ENCODE results near the gene FGF14.

The FGF14 gene

DNA sequence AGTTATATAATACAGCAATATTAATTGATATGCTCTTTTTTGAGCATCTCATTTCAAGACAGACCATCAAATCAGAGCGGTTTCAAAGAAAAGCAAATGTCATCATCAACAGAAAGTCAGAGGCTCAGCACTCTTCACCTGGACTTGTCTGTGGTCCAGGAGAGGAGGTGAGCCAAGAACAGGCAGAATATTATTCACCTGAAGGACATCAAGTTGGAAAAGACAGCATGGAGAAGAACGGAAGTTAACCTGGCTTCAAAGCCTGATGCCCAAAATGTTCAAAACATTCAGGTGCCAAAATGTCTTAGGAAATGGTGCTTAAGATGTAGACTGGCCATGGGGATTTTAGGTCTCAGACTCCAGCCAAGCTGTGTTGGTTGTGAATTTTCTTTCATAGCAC, 40.7 kb downstream of the FGF14 start:
- DNase-seq: no peak

- no peak for DNase-seq
These were observed 42.6 kb downstream of the FGF14 start for GRCh38 chr13:102359264-102359663.

- DNase-seq: no peak
These were observed 46.6 kb downstream of the FGF14 start for GRCh38 chr13:102355251-102355650.

DNA sequence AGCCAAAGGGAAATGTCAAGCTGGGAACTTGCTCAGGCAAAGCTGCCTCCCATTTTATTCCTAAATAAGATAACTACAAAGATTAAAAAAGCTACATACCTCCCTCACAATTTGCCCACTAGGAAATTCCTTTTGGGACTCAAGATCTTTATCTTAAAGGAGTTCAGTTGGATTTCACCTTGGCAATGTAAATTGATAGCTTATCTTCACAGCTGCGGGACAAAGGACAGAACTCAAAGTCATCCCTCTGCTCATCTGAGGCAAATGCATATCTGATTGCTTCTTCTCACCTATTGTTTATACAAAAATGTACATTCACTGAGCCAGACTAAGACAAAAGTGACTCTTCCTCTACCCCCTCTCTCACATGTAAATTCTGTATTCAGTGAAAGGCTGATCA, 47.8 kb downstream of the FGF14 start:
- DNase-seq: no peak

DNA sequence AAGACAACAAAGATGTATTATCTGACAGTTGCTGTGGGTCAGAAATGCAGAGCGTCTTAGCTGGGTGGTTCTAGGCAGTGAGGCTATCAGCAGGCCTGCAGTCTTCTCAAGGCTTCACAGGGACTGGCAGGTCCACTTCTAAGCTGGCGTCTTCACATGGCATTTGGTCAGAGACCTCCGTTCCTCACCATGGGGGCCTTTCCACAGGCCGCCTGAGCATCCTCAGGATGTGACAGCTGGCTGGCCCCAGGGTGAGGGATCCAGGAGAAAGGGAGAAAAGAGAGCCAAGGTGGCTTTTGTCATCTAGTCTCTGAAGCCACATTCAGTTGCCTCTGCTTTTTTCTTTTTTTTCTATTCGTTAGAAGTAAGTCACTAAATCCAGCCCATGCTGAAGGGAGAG, 50.3 kb downstream of the FGF14 start:
- DNase-seq: no peak

DNA sequence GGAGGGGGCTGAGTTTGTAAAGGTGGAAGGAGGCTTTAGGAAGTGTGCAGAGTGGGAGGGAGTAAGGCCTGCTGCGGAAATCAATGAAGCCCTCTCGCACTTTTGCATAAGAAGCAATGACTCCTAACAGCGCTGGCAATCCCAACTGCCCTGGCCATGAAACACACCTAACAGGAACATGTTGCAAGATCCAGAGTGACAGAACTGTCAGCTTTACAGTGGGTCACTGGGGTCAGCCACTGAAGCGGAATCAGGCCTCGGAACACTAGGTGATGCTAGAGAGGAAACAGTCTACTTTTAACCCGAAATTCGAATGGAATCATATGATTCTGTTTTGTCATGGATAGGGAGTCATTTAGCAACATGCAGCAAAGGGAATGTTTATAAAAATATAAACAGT, 54.4 kb downstream of the FGF14 start:
- no peak for DNase-seq

DNA sequence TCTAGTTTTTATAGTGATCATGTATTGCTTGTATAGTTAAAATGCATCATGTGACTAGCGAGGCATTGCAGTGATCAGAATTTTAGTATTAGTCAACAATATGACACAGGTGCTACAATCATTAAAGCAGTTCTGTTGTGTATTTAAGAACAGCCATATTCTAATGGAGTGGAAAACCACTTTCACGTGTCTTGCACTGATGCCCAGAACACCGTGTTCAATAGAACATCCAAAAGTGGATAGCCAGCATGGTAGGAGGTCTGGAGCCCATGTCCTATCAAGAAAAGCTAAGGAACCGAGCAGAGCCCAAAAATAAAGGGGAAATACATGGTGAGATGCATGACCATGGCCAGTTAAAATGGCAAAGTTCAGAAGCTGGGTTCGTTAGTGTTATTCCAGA, 55.1 kb downstream of the FGF14 start:
- DNase-seq: no peak

DNA sequence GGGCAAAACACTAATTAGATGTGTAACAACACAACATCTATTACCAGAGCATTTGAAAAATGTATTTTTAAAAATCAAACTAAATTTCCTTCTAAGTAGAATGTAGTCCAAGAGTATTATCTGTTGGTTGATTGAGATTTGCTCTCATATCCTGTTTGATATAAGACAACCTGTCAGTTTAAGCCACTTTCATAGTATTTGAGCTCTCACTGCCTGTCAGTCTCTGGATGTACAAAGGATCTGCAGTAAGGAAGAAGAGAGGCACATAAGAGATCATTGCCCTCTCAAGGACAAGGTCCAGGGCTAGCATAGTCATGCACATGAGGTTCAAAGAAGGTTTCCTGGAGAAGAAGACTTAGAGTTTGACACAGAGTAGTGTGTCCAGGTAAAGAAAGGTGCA, 57.4 kb downstream of the FGF14 start:
- no peak for DNase-seq

GRCh38 chr13:102333320-102334198, 68.3 kb downstream of the FGF14 start:
- no peak for DNase-seq

DNA sequence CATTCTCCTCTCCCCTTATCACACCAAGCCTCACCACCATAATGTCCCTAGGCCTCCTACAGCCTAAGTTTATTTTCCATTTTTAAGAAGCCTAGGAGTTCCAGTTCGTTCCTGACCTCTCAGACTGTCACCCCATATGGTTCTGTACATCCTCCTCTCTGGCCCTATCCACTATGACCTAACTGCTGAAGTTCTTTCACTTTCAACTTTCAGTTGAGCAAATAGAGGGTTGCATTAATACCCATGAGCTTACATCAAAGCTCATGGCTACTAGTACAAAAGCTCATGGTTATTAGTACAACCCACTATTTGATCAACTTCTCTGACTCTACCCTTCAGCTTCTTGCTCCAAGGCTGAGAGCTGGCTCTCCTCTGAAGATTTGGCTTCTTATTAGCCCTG, 72.9 kb downstream of the FGF14 start:
- no peak for DNase-seq

- DNase-seq: no peak
These were observed 74.7 kb downstream of the FGF14 start for GRCh38 chr13:102327119-102327617.

DNA sequence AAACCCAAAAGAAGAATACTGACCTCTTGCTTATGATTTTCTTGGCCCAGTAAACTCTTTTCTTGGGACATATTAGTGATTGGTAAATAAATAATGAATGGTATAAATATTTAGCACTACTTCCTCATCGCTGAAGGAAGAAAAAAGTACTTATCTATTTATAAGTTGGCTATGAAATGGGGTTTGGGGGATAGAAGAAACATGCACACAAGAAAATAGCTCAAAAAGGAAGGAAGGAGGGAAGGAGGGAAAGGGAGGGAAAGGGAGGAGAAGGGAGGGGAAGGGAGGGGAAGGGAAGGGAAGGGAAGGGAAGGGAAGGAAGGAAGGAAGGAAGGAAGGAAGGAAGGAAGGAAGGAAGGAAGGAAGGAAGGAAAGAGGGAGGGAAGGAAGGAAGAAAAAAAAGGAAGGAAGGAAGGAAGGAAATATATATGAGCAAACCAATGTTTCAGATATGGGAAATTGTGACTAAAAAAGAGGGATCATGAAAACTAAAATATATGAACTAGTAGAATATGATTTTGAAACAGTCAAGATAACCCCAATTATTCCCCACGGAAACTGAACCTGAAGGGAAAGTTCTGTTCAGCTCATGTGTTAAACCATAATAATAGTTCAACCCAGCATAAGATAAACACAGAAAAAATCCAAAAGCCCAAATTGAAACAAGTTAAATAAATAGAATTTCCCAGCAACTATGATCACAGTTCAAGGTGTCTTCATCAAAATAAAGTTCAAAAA, 75.3 kb downstream of the FGF14 start:
- DNase-seq: no peak

- no peak for DNase-seq
These were observed 76.5 kb downstream of the FGF14 start for GRCh38 chr13:102325321-102325720.

GRCh38 chr13:102323505-102323904, 78.3 kb downstream of the FGF14 start:
- DNase-seq: no peak

- DNase-seq: no peak
These were observed 78.8 kb downstream of the FGF14 start for GRCh38 chr13:102323012-102323411.

GRCh38 chr13:102322211-102322610, 79.6 kb downstream of the FGF14 start:
- no peak for DNase-seq

GRCh38 chr13:102318233-102318632, 83.6 kb downstream of the FGF14 start:
- DNase-seq: no peak

DNA sequence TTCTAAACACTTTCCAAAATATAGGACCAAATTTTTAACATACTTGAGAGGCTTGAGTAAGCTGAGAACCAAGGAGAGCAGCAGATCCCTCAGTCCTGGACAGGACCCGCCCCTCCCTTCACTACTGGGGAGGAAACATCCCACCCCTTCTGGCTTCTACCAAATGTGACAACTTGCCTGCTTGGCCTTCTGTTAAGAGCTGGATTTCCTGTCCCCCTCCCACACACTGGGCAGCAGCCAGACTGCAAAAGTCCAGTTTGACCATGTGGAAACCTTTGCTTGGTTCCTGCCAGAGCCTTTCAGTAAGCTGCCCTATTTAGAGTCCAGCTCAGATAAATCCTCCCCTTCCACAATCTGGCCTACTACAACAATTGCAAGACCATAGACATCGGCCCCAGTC, 84.3 kb downstream of the FGF14 start:
- no peak for DNase-seq

DNA sequence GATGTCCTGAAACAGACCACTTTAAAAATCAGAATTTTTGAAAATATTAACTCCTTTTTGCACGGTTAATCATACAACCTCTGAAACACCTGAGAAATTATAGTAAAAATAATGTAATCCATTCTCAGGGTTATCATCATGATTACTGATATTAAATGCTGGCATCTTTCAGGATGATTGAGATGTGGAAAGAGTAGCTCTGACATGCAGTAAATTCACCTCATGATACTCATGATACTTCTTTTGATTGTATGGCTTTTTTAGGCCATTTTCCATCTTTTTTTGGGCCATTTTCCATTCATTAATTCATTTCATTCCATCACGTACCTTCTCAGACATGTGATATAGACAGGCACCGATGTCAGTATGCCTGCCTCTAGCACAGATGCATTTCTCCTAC, 85.1 kb downstream of the FGF14 start:
- no peak for DNase-seq

DNA sequence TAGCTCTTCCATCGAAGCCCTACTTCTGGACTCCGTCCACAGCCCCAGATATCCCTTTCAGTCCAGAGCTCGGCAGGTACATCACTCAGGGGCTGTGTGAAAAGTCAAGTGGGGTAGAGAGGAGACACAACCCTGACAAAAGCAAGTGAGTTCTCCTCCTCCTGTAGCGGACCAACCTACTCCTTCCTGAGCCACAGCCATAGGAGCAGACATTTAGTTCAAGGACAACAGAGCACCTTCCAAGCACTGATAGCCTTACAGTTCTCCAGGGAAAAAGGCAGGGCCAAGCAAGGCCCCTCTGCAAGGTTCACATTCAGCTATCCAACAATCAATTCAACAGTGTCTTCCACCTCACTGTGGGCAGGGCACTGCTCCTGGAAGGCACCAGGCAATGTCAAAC, 89.0 kb downstream of the FGF14 start:
- DNase-seq: no peak

DNA sequence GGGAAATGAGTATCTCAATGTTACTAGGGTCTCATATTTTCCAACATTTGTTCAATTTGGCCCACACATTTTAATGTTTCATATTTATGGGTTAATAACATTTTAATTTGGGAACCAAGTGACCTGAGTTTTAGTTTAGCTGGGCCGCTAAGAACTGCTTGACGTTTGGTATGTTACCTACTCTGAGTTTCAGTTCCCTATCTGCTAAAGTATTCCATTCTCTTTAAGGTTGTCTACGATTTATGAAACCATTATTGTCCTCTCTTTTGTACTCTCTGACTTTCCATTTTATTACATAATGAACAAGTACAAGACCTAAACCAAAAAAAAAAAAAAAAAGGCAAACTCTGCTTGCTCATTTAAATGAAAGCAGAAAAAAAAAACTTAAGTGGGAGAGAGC, 89.9 kb downstream of the FGF14 start:
- DNase-seq: no peak

DNA sequence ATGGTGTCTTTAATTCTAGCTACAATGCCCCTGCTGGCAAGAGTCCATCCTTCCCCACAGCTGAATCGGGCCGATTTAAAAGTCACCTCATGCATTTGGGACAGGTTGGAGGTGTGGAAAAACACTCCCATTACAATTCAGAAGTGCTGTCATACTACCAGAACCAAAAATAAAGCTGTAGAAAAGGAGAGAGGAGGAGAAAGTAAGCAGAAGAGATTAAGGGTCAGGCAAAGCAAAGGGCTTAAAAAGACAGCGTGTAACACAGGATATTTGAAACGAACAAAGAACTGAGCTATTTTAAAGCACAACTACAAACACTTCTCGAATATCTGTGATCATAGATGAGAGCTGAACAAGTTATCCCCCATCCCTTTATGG, 90.4 kb downstream of the FGF14 start:
- no peak for DNase-seq

DNA sequence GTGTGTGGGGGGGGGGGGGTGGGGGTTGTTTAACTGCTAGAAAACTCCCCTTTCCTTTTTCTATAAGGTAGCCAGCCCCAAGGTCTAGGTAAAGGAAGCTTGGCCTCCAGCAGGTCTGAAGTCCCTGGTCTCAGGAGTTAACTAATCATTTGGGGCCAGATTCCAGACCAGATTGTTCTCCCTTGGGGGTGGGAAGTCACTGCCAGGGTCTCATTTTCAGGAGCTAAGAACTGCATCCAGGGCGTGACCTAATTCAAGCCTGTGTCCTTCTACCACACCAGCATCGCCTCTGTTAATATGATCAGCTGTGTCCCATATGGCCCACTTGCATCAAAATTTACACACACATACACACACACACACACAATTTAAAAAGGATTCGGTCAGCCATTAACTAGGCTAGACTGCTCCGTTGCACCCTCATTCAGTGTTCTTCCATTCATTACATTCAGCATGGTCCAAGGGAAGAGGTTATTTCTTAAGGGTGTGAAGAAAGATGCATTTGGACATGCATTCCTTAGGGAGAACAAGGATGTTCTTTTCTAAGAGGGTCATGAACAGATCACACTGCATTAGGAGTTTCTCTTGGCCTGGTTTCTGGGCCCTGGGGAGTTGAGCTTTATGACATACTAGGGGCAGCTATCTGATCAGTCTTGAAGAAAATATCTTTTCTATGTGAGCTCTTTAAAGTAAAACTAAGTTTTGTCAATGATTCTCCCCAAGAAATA, 91.0 kb downstream of the FGF14 start:
- no peak for DNase-seq

DNA sequence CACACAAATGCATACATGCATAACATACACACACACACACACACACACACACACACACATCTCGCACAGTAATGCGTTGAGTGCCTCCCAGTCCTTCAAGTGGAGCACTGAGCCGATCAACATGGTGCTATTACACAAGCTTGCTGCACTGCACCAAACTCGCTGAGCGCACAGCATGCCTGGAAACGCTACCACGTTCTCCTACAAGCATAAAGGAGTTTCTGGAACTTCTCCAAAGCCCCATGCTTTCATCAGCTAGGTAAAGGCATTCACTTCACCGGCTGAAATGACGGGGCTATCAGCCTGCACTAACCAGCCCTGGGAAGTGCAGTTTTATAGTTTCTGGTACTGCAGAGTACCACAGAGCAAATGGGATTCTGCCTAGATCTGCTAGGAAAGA, 92.7 kb downstream of the FGF14 start:
- no peak for DNase-seq
